SIG-M5 treated with dmso at 0.1 percent for 504 hours (cell line): ENCODE data around the gene RAB1B.
A peak's percentile ranks its signal among the peaks of the same experiment; 100 is the strongest.

ENCODE experiments used
- DNase-seq: peaks from one replicate; lab custom pipeline; 2025; ENCODE audit not compliant: unreplicated experiment; lab: John Stamatoyannopoulos, UW

RAB1B gene

DNA sequence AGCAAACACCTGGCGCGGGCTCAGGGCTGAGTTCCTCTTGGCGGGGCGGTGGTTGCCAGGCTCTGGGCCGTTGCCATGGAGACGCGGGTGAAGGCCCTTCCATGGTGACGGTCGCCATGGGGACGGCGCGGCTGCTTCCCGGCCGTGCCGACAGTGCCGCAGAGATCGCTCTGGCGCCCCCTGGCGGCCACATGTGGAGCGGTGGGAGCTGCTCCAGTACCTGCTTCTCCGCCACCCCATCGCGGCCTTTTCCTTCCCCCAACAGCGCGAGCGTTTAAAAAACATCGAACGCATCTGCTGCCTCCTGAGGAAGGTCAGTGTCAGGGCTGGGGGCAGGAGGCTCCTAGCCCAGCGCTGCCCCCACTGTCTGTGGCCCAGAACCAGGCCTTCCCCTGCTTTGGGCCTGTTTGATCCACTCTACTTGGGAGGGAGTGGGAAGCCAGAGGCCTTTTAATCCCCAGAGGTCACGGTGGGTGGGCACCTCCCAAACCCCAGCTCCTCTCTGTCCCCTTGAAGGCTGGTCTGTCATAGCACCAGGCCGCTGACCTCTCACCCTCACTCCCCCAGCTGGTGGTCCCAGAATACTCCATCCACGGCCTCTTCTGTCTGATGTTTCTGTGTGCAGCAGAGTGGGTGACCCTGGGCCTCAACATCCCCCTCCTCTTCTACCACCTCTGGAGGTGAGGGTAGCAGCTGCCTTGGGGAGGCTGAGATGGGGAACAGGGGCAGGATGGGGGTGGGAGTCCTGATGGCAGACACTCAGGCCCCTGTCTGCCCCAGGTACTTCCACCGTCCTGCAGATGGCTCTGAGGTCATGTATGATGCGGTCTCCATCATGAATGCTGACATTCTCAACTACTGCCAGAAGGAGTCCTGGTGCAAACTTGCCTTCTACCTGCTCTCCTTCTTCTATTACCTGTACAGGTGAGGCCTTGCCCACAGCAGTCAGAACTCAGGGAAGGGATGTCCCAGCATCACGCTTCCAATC lies 14.3 kb downstream of the RAB1B start:
- DNase-seq = peak; percentile 94

DNA sequence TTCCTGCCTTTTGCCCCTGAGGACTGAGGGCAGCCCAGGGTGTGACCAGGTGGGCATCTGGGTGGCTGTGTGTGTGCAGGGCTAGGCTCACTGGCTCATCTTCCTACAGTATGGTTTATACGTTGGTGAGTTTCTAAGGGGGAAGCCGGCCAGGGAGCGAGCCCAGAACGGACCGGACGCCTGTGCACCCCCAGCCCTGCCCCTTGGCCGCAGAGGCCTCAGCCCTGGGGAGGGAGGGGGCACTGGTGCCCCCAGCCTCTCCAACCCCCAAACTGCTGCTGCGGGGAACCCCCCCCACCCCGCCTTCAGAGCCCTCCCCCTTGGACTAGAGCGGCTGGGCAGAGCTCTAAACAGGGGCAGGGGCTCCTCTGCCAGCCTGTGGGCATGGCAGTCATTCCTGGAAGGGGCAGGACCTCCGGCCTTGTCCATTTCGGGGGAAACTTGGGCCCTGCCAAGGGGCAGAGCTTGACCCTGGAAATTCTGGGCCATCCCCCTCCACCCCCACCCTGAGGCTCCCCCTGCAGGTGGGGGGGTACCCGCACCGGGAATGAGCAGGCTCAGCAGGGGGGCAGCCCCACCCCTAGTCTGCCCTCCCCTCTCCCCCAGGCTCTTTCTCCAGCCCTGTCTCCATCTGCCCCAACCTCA lies 15.1 kb downstream of the RAB1B start:
- no peak for DNase-seq

DNA sequence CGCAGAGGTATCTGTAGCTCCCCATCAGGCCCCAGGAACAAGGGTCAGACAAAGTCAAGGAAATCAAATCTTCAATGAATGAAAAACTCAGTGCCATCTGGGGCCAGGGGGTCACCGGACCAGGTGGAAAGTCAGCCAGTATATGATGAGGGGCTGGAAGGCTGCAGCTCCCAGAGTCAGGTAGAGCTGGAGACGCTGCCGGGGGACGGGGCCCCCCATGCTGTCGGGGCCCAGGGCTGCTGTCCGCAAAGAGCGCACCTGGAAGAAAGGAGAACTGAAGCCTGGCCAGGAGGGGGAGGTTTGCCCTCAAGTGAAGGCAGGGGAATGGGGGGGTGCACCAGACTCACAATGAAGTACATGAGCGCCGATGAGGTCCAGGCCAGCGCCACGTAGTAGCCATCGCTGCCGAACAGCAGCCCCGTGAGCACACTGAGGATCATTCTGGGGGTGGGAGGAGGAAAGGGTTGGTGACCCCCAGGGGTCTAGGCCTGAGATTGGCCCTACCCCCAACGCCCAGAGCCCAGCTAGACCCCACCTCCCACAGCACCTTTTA lies 16.2 kb downstream of the RAB1B start:
- DNase-seq = no peak

DNA sequence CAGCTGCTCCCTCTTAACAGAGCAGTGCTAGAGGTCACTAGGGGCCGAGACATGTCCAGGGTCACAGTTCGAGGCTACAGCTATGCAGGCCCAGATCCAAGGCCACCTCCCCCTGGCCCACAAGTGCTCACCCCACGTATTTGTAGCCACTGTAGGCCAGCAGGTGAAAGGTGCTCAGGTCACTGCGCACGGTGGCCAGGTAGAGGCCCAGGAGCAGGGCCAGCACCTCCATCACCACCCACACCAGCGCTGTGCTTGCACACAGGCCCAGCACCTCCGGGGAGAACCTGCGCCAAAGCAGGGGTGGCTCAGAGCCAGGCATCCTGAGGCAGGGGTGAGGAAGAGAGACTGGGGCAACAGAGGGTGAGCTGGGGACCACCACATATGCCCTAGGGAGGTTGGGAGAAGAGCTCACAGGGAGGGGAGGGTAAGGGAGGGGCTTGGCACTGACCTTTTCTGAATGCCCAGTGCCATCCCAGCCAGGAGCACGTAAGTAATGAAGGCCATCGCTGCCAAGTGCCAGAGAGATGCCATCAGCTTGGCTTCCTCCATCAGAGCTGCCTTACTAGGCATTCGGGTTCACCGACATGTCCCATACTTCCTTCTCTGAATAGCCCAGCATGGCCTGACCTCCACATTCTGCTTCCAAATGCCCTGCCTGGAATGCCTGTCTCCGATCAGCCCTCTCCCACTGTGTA lies 17.0 kb downstream of the RAB1B start:
- no peak for DNase-seq

DNA sequence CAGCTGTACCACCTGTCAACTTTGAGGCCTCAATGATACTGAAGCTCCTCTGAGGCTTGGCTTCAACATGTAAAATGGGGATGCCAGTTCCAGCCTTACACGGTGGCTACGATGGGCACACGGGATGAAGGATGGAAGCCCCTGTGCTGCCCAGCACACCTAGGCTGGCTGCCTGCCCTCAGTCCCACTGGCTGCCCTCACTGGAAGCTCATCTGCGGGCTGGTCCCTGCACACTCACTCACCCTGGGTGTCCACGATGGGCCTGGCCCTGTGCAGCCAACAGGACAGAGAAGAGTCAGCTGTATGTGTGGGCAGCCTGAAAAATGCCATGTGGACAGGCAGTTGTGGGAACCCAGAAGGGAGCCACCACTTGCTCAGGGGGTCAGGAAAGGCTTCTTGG lies 18.3 kb downstream of the RAB1B start:
- no peak for DNase-seq

DNA sequence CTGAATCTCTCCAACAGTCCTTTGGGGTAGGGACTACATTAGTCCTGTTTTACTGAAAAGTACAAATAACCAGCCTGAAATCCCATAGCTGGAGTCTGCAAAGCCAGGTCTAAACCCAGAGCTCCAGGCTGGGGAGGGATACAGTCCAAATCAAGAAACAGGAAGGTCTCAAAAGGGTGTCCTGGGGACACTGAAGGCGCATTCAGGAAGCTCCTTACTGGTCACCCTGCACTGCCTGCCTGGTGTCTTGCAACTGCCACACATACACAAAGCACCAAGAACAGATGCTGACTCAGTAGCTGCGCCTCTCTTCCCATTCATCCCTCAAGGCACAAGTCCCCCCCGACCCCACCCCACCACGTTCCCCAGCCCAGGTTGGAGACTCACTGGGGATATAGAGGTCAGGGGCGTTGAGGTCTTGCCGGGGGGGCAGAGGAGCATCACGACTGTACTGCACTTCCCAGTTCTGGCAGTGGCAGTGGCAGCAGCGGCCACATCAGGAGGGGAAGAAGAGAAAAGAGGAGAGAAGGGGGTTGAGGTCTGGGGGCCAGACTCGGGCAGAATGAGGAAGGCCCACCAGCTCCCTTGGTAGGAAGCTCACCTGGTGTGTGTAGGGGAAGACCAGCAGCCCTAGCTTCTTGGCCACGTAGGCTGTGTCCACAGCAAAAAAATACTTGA lies 18.9 kb downstream of the RAB1B start:
- no peak for DNase-seq

DNA sequence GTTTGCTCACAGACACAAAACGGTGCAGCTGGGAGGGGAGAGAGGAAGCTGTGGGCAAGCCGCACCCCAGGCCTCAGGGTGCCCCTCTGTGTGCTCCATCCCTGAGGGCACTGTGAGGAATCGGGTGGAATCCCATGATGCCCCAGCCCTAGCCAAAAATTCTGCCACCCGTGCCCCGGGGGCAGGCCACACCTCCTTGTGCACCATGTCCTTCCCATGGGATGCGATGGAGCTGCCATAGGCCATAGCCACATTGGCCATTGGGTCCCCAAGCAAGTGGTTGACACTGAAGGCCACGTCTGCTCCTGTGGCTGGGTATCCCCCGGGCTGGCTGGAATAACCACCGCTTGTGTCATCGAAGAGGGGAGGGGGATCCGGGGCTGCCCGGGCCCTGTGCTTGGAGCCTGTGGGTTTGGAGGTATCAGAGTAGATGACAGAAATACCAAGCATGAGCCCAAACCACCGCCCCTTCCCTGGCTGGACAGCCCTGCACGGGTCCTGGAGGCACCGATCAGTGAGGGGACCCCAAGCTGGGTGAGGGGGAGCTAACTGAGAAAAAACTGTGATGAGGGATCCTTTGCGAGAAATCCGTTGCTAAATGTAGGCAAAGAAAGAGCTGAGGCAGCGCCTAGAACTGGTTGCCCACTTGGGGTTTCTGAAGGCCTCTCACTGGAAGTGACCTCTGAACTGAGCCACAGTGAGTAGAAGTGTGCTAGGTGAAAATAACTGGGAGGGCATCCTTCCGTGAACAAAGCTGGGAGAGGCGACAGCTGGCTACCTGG lies 19.6 kb downstream of the RAB1B start:
- DNase-seq = no peak

DNA sequence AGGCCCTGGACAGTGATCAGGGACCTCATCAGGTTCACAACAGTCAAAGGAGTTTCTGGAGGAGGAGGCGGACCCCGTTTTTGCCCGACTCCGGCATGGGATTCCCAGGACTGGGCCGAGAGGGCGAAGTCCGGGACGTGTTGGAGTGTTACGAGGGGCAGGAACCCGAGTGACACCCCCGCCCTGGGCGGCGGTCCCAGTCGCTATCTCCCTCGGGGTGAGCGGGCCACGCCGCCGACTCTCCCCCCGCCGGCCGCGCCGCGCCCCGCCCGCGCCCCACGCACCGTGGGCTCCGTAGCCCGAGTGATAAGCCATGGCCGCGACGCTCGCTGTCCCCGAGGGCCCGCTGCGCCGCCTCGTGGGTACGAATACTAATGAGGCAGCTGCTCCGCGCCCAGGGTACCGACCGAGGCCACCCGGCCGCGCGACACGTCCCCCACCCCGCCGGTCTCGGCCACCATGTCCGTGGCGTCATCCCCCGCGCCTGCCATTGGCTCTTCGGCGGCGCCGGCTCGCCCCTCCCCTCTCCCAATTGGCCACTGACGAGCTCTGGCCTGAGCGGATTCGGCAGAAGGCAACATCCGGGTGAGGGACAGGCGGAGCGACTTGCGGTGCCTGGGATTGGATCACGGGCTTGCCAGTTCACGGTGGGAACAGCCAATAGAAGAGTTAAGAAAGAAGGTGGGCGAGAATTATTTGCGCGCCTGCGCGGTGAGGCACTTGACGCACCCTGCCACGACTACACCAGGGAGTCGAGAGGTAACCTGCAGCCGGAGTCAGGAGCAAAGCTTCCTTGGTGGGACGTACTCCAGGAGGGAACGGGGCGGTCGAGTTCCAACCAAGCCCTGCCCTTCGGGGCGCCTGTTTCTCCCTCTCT lies 20.5 kb downstream of the RAB1B start, which contains the start of gene YIF1A:
Gene YIF1A (minus strand): TSS at position 473 of the 877 bp plus-strand sequence. CDS start 158 bp downstream, at position 315.
- peak; percentile 99 for DNase-seq

DNA sequence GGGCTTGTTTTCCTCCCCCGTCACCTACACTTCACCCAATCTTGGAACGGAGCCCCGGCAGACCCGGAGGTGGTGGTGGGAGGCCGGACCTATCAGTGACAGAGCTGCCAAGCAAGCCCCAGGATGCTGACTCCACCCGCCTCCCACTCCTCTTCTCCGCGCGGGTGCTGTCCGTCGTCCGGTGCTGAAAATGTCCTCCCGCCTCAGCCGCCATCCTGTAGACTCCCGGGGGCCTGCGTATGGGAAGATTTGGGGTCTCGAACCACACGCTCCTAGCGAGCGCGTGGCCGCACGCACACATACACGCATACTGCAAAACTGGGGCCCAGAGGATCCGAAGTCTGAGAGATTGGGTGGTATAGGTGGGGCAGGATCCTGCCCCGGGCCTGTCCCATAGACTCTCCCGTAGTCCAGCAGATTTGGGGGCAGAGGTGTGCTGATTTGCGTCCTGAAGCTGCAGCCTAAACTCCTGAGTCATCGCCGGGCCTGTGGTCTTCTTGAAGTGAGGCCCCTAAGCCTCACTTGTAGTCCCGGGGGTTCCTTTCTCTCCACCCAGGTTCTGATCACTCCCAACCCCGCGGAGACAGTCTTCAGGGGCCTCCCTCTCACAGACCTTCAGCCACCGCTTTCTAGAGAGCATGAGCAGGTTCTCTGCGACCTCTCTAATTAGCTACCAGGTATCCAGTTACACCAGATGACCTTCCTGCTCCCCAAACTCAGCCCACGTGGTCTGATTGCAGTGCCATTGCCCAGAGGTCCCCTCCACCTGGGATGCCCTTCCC lies 21.3 kb downstream of the RAB1B start:
- peak; percentile 79 for DNase-seq

DNA sequence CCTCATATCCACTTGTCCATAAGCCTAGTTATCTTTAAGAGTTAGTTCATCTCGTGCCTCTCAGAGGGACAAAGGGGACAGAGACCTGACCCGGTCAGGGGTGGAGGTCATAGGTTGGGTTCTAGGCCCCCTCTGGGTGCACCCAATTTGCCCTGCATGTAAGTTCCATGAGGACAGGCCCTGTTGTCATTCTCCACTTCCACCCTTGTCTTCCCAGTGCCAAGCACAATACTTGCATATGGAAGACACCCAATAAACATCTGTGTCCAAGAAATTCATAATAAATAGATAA lies 21.8 kb downstream of the RAB1B start:
- no peak for DNase-seq

DNA sequence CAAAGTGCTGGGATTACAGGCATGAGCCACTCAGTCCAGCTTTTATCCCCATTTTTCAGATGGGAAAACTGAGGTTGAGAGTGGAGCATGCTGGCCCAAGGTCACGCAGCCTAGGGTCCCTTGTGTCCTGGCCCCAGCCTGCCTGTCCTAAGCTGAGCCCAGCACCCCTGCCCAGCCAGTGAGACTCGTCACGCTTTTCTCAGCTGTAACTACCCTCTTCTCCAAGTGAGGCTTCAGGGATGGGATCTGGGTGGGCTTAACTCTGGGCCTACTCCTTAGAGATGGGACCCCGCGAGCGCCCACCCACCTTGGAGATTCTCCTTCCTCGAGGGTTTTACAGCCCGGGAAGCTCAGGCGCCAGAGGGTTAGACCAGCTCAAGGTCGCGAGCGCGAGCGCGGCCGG lies 22.9 kb downstream of the RAB1B start:
- no peak for DNase-seq

DNA sequence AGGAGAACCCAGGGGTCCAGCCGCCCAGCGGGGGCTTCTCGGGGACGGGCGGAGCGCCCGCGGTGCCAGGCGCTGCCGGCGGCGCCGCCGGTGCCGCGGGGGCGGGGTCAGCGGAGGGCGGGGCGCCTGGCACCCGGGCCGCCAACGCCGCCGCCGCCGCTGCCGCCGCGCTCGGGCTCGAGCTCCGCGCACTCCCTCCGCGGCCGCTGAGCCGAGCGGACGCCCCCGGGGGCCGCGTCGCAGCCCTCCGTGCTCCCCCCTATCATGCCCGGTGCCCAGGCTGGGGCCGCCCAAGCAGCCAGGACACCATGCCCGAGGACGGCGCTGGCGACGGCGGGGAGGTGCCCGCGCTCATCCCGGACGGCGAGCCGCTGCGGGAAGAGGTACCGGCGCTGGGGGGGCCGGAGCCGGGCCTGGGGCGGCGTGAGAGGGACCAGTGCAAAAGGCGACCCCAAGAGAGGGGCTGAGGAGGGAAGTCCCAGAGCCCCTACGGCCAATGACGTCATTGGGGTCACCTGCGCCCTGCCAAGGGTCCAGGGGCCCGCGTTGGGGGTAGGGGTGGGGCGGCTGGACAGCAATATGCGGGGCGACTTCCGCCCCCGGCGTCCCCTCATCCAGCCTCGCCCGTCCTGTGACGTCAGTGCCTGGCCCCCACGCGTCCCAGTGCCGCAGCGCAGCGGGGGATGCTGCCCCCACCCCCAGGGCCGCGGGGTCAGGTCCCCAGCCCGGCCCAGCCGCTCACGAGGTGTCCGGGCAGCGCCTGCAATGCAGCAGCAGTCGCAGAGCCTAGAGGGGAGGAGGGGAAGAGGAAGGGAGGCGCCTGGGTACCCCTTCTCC lies 23.5 kb downstream of the RAB1B start, which contains the start of gene TMEM151A:
Gene TMEM151A (plus strand): TSS at position 189 of the 837 bp plus-strand sequence. CDS start 120 bp downstream, at position 309.
- no peak for DNase-seq

DNA sequence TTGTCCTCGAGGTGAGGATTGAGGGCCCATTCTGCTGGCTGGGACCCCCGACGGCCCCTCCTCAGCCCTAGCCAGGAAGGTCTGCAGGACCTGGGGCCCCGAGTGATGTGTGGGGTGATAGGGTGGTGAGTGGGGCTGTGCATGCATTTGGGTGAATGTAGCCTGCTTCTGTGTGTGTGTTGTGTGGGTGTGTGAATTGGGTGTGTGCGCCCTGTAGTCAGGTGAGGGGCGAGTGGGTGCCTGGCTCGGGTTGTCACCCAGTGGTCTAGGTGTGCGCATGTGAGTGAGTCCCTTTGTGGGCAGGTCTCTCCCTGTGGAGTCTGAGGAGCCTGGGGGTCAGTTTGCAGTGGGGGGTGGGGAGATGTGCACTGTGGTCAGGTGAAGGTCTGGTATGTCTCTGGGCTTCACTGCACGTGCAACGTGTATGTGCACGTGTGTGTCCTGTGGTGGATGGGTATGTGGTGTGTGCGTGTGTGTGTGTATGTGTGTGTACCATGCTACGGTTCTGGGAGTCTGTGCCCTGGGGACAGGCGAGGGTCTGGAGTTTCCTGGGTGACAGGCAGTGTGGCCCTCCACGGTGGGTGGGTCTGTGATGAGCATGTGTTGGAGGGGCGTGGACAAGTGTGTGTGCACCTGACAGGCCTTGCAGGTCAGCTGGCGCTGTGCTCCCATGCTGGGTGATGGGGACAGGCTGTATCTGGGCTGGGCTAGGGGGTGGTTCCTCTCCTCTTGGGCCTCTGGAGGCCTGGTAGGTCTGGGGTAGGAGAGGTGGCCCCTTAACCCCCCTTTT lies 24.3 kb downstream of the RAB1B start:
- DNase-seq = no peak

DNA sequence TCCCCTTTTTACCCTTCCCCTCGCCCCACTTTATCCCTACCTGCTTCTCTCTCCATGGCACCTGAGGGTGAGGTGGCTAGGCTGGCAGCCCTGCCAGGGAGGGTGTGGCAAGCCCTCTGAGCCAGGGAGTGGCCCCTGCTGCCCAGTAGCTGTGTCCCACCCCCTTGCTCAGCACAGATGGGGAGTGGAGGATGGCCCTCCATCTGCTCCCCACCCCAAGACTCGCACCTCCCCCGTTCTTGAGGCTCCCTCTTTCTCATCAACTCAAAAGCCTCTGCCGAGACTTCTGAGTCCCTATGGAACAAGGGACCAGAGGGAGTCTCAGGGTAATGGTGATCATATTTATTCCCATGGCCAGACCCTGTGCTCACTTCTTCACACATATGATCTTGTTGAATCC lies 24.9 kb downstream of the RAB1B start:
- DNase-seq = no peak

DNA sequence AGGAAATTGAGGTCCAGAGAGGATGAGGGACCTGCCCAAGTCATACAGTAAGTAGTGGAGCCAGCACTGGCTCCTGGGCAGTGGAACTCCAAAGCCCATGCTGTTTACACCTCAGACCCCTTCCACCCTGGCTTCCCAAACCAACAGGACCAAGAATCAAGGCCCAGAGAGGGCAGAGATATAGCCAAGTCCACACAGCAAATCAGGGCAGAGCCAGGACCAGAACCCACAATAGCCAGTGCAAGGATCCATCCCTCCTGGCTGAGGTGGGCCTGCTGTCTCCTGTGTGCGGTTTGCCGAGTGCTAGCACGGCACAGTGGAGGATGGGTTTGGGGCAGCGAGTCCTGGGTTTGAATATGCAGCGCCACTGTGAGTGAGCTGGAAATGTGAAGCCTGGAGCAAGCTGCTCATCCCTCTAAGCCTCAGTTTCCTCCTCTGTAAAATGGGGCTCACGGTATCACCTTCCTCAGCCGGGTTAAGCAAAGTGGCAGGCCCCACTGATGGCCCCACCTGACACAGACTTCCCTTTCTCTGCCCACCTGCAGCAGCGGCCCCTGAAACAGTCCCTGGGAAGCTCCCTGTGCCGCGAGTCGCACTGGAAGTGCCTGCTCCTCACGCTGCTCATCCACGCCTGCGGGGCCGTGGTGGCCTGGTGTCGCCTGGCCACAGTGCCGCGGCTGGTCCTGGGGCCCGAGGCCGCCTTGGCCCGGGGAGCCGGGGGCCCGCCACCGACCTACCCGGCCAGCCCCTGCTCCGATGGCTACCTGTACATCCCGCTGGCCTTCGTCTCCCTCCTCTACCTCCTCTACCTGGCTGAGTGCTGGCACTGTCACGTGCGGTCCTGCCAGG lies 25.6 kb downstream of the RAB1B start:
- no peak for DNase-seq
